Measurements from ENCODE around the gene IMPDH1. TPM values are rescaled to one million over a fixed set of nuclear protein-coding genes. Genes with fewer than 3 reads are reported as not detected.
A peak's percentile ranks its signal among the peaks of the same experiment; 100 is the strongest.

The IMPDH1 gene
- total RNA-seq, 1 experiment from 2014 or later: 57.1 TPM

- H3K27ac Mint-ChIP-seq (ENCODE audit: unreplicated experiment): no peak overlapping the region
- no TSS peak for BruUV-seq (replicated peaks)
- CTCF ChIA-PET: interaction anchor here (1.3 kb wide), 1 partner anchor 34 kb away, joined by 3 read pairs; no protein-coding TSS in a partner anchor
- H3K4me3 Mint-ChIP-seq (ENCODE audit: low read depth, unreplicated experiment): no peak overlapping the region
- intact Hi-C loops (cut with micrococcal nuclease; ENCODE audit: unreplicated experiment): no loop called here
- no peak for DNase-seq
- no peaks in the 10 kb centered on the region for H3K4me1 Mint-ChIP-seq (ENCODE audit: low read depth, unreplicated experiment)
- peaks cover 32% of the 10 kb centered on the region for H3K27me3 Mint-ChIP-seq (ENCODE audit: unreplicated experiment)
- peaks cover 2% of the 10 kb centered on the region for H3K36me3 Mint-ChIP-seq (ENCODE audit: insufficient read depth, unreplicated experiment)
- TF ChIP-seq CTCF (IDR thresholded peaks at IDR 0.05; ENCODE audit: unreplicated experiment): no peak
- no peaks in the 10 kb centered on the region for H3K9me3 Mint-ChIP-seq (ENCODE audit: low read depth, unreplicated experiment)
Measured at GRCh38 chr7:128415217-128415785, 5.5 kb upstream of the IMPDH1 start.

GRCh38 chr7:128410451-128410753 is 620 bp upstream of the IMPDH1 start:
- H3K27ac Mint-ChIP-seq (ENCODE audit: unreplicated experiment): peak overlapping the region; percentile 76
- H3K4me1 Mint-ChIP-seq (ENCODE audit: low read depth, unreplicated experiment): peaks cover 6% of the 10 kb centered on the region
- CTCF ChIA-PET: interaction anchor here (0.6 to 2.5 kb wide), 2 partner anchors 14 to 866 kb away, joined by 3 to 5 read pairs; no protein-coding TSS in a partner anchor
- peak overlapping the region; percentile 85 for H3K4me3 Mint-ChIP-seq (ENCODE audit: low read depth, unreplicated experiment)
- peaks cover 22% of the 10 kb centered on the region for H3K36me3 Mint-ChIP-seq (ENCODE audit: insufficient read depth, unreplicated experiment)
- no peak for DNase-seq
- BruUV-seq (replicated peaks): no TSS peak
- no peaks in the 10 kb centered on the region for H3K9me3 Mint-ChIP-seq (ENCODE audit: low read depth, unreplicated experiment)
- TF ChIP-seq CTCF (IDR thresholded peaks at IDR 0.05; ENCODE audit: unreplicated experiment): no peak
- peaks cover 10% of the 10 kb centered on the region for H3K27me3 Mint-ChIP-seq (ENCODE audit: unreplicated experiment)
- intact Hi-C loops (cut with micrococcal nuclease; ENCODE audit: unreplicated experiment): no loop called here

GRCh38 chr7:128408709-128409595 is 830 bp downstream of the IMPDH1 start:
- Mint-ChIP-seq H3K27me3 (ENCODE audit: unreplicated experiment) (peaks cover 9% of the 10 kb centered on the region), H3K4me1 (ENCODE audit: low read depth, unreplicated experiment) (peaks cover 6% of the 10 kb centered on the region), H3K9me3 (ENCODE audit: low read depth, unreplicated experiment) (no peaks in the 10 kb centered on the region), H3K4me3 (ENCODE audit: low read depth, unreplicated experiment) (peak overlapping the region; percentile 85), H3K27ac (ENCODE audit: unreplicated experiment) (peak overlapping the region; percentile 36), H3K36me3 (ENCODE audit: insufficient read depth, unreplicated experiment) (peaks cover 30% of the 10 kb centered on the region)
- CTCF ChIA-PET: interaction anchor here (0.7 to 2.5 kb wide), 3 partner anchors 9 to 61 kb away, joined by 3 to 5 read pairs (median 3); no protein-coding TSS in a partner anchor
- BruUV-seq (replicated peaks): no TSS peak
- DNase-seq: no peak
- intact Hi-C loops (cut with micrococcal nuclease; ENCODE audit: unreplicated experiment): no loop called here
- no peak for TF ChIP-seq CTCF (IDR thresholded peaks at IDR 0.05; ENCODE audit: unreplicated experiment)

GRCh38 chr7:128407751-128408708 is 1.8 kb downstream of the IMPDH1 start:
- intact Hi-C loops (cut with micrococcal nuclease; ENCODE audit: unreplicated experiment): no loop called here
- Mint-ChIP-seq H3K4me3 (ENCODE audit: low read depth, unreplicated experiment) (no peak overlapping the region), H3K36me3 (ENCODE audit: insufficient read depth, unreplicated experiment) (peaks cover 30% of the 10 kb centered on the region), H3K4me1 (ENCODE audit: low read depth, unreplicated experiment) (peaks cover 6% of the 10 kb centered on the region), H3K9me3 (ENCODE audit: low read depth, unreplicated experiment) (no peaks in the 10 kb centered on the region), H3K27ac (ENCODE audit: unreplicated experiment) (no peak overlapping the region), H3K27me3 (ENCODE audit: unreplicated experiment) (no peaks in the 10 kb centered on the region)
- DNase-seq: no peak
- no peak for TF ChIP-seq CTCF (IDR thresholded peaks at IDR 0.05; ENCODE audit: unreplicated experiment)
- CTCF ChIA-PET: interaction anchor here (0.7 kb wide), 1 partner anchor 60 kb away, joined by 3 read pairs; no protein-coding TSS in a partner anchor
- BruUV-seq (replicated peaks): no TSS peak
